ENCODE data around the gene PDE7B. TPM values are rescaled to one million over a fixed set of nuclear protein-coding genes. Genes with fewer than 3 reads are reported as not detected.

The PDE7B gene
- polyA plus RNA-seq, 1 donor = 1.3 TPM

GRCh38 chr6:136173519-136174507 is 322.3 kb downstream of the PDE7B start:
- Histone ChIP-seq H3K27ac (ENCODE audit: low read length) (no peak overlapping the region), H3K9me3 (ENCODE audit: control insufficient read depth, low read depth, low read length) (no peaks in the 10 kb centered on the region), H3K27me3 (ENCODE audit: control insufficient read depth, insufficient read depth, low read length) (no peaks in the 10 kb centered on the region), H3K4me1 (ENCODE audit: control insufficient read depth, insufficient read depth, low read length) (no peaks in the 10 kb centered on the region), H3K4me3 (ENCODE audit: low read length) (no peak overlapping the region), H3K36me3 (ENCODE audit: control insufficient read depth, insufficient read depth, low read length) (no peaks in the 10 kb centered on the region)
- WGBS (ENCODE audit: insufficient coverage, low lambda C conversion rate) = 89% methylated on average over 3 of the region's 13 CpGs
- peak in 1 of 2 donors; percentile 15 for DNase-seq

GRCh38 chr6:136174510-136174909 is 323.0 kb downstream of the PDE7B start:
- Histone ChIP-seq H3K27ac (ENCODE audit: low read length) (no peak overlapping the region), H3K4me3 (ENCODE audit: low read length) (no peak overlapping the region), H3K27me3 (ENCODE audit: control insufficient read depth, insufficient read depth, low read length) (no peaks in the 10 kb centered on the region), H3K9me3 (ENCODE audit: control insufficient read depth, low read depth, low read length) (no peaks in the 10 kb centered on the region), H3K36me3 (ENCODE audit: control insufficient read depth, insufficient read depth, low read length) (no peaks in the 10 kb centered on the region), H3K4me1 (ENCODE audit: control insufficient read depth, insufficient read depth, low read length) (no peaks in the 10 kb centered on the region)
- no peak for DNase-seq
- 66% methylated on average over 2 of the region's 2 CpGs for WGBS (ENCODE audit: insufficient coverage, low lambda C conversion rate)

- Histone ChIP-seq H3K9me3 (ENCODE audit: control insufficient read depth, low read depth, low read length) (no peaks in the 10 kb centered on the region), H3K4me3 (ENCODE audit: low read length) (no peak overlapping the region), H3K4me1 (ENCODE audit: control insufficient read depth, insufficient read depth, low read length) (no peaks in the 10 kb centered on the region), H3K27me3 (ENCODE audit: control insufficient read depth, insufficient read depth, low read length) (no peaks in the 10 kb centered on the region), H3K36me3 (ENCODE audit: control insufficient read depth, insufficient read depth, low read length) (no peaks in the 10 kb centered on the region), H3K27ac (ENCODE audit: low read length) (no peak overlapping the region)
- no peak for DNase-seq
- 100% methylated on average over 1 of the region's 1 CpG for WGBS (ENCODE audit: insufficient coverage, low lambda C conversion rate)
Observed at GRCh38 chr6:136175873-136176272, 324.4 kb downstream of the PDE7B start.

- Histone ChIP-seq H3K9me3 (ENCODE audit: control insufficient read depth, low read depth, low read length) (no peaks in the 10 kb centered on the region), H3K4me3 (ENCODE audit: low read length) (no peak overlapping the region), H3K36me3 (ENCODE audit: control insufficient read depth, insufficient read depth, low read length) (no peaks in the 10 kb centered on the region), H3K27ac (ENCODE audit: low read length) (no peak overlapping the region), H3K4me1 (ENCODE audit: control insufficient read depth, insufficient read depth, low read length) (no peaks in the 10 kb centered on the region), H3K27me3 (ENCODE audit: control insufficient read depth, insufficient read depth, low read length) (no peaks in the 10 kb centered on the region)
- no peak for DNase-seq
- WGBS (ENCODE audit: insufficient coverage, low lambda C conversion rate) = no CpG with 5 or more reads among the region's 2 CpGs
Observed at GRCh38 chr6:136178749-136179148, 327.2 kb downstream of the PDE7B start.

GRCh38 chr6:136180704-136181511 is 329.4 kb downstream of the PDE7B start:
- Histone ChIP-seq H3K27ac (ENCODE audit: low read length) (no peak overlapping the region), H3K27me3 (ENCODE audit: control insufficient read depth, insufficient read depth, low read length) (no peaks in the 10 kb centered on the region), H3K4me1 (ENCODE audit: control insufficient read depth, insufficient read depth, low read length) (no peaks in the 10 kb centered on the region), H3K4me3 (ENCODE audit: low read length) (no peak overlapping the region), H3K9me3 (ENCODE audit: control insufficient read depth, low read depth, low read length) (no peaks in the 10 kb centered on the region), H3K36me3 (ENCODE audit: control insufficient read depth, insufficient read depth, low read length) (no peaks in the 10 kb centered on the region)
- DNase-seq = no peak
- WGBS (ENCODE audit: insufficient coverage, low lambda C conversion rate) = 90% methylated on average over 3 of the region's 4 CpGs

- Histone ChIP-seq H3K27me3 (ENCODE audit: control insufficient read depth, insufficient read depth, low read length) (no peaks in the 10 kb centered on the region), H3K36me3 (ENCODE audit: control insufficient read depth, insufficient read depth, low read length) (no peaks in the 10 kb centered on the region), H3K4me3 (ENCODE audit: low read length) (no peak overlapping the region), H3K4me1 (ENCODE audit: control insufficient read depth, insufficient read depth, low read length) (no peaks in the 10 kb centered on the region), H3K27ac (ENCODE audit: low read length) (no peak overlapping the region), H3K9me3 (ENCODE audit: control insufficient read depth, low read depth, low read length) (no peaks in the 10 kb centered on the region)
- WGBS (ENCODE audit: insufficient coverage, low lambda C conversion rate) = 100% methylated on average over 1 of the region's 1 CpG
- no peak for DNase-seq
Observed at GRCh38 chr6:136181512-136181833, 330.0 kb downstream of the PDE7B start.

- Histone ChIP-seq H3K27ac (ENCODE audit: low read length) (no peak overlapping the region), H3K36me3 (ENCODE audit: control insufficient read depth, insufficient read depth, low read length) (no peaks in the 10 kb centered on the region), H3K27me3 (ENCODE audit: control insufficient read depth, insufficient read depth, low read length) (no peaks in the 10 kb centered on the region), H3K4me3 (ENCODE audit: low read length) (no peak overlapping the region), H3K4me1 (ENCODE audit: control insufficient read depth, insufficient read depth, low read length) (no peaks in the 10 kb centered on the region), H3K9me3 (ENCODE audit: control insufficient read depth, low read depth, low read length) (no peaks in the 10 kb centered on the region)
- WGBS (ENCODE audit: insufficient coverage, low lambda C conversion rate) = no CpG with 5 or more reads among the region's 1 CpG
- no peak for DNase-seq
Observed at GRCh38 chr6:136181861-136182260, 330.4 kb downstream of the PDE7B start.

GRCh38 chr6:136184738-136185137 is 333.2 kb downstream of the PDE7B start:
- no peaks in the 10 kb centered on the region for H3K27me3 ChIP-seq (ENCODE audit: control insufficient read depth, insufficient read depth, low read length)
- no peaks in the 10 kb centered on the region for H3K36me3 ChIP-seq (ENCODE audit: control insufficient read depth, insufficient read depth, low read length)
- H3K27ac ChIP-seq (ENCODE audit: low read length) = no peak overlapping the region
- WGBS (ENCODE audit: insufficient coverage, low lambda C conversion rate) = no CpG with 5 or more reads among the region's 1 CpG
- no peak for DNase-seq
- no peak overlapping the region for H3K4me3 ChIP-seq (ENCODE audit: low read length)
- no peaks in the 10 kb centered on the region for H3K4me1 ChIP-seq (ENCODE audit: control insufficient read depth, insufficient read depth, low read length)
- no peaks in the 10 kb centered on the region for H3K9me3 ChIP-seq (ENCODE audit: control insufficient read depth, low read depth, low read length)

- Histone ChIP-seq H3K9me3 (ENCODE audit: control insufficient read depth, low read depth, low read length) (no peaks in the 10 kb centered on the region), H3K27ac (ENCODE audit: low read length) (no peak overlapping the region), H3K36me3 (ENCODE audit: control insufficient read depth, insufficient read depth, low read length) (no peaks in the 10 kb centered on the region), H3K4me3 (ENCODE audit: low read length) (no peak overlapping the region), H3K27me3 (ENCODE audit: control insufficient read depth, insufficient read depth, low read length) (no peaks in the 10 kb centered on the region), H3K4me1 (ENCODE audit: control insufficient read depth, insufficient read depth, low read length) (peaks cover 4% of the 10 kb centered on the region)
- no peak for DNase-seq
- WGBS (ENCODE audit: insufficient coverage, low lambda C conversion rate) = no CpG with 5 or more reads among the region's 1 CpG
Observed at GRCh38 chr6:136186363-136186762, 334.9 kb downstream of the PDE7B start.

- H3K9me3 ChIP-seq (ENCODE audit: control insufficient read depth, low read depth, low read length) = peaks cover 3% of the 10 kb centered on the region
- no peak overlapping the region for H3K4me3 ChIP-seq (ENCODE audit: low read length)
- H3K27ac ChIP-seq (ENCODE audit: low read length) = no peak overlapping the region
- no peaks in the 10 kb centered on the region for H3K36me3 ChIP-seq (ENCODE audit: control insufficient read depth, insufficient read depth, low read length)
- DNase-seq = no peak
- no CpG with 5 or more reads among the region's 2 CpGs for WGBS (ENCODE audit: insufficient coverage, low lambda C conversion rate)
- peaks cover 4% of the 10 kb centered on the region for H3K4me1 ChIP-seq (ENCODE audit: control insufficient read depth, insufficient read depth, low read length)
- no peaks in the 10 kb centered on the region for H3K27me3 ChIP-seq (ENCODE audit: control insufficient read depth, insufficient read depth, low read length)
Observed at GRCh38 chr6:136188486-136188885, 337.0 kb downstream of the PDE7B start.
